ENCODE measurements around the gene PSMB7. TPM values are rescaled to one million over a fixed set of nuclear protein-coding genes. Genes with fewer than 3 reads are reported as not detected.

Gene PSMB7
- total RNA-seq, 2 experiments from 2014 or later = 69.3 to 71.7 TPM

DNA sequence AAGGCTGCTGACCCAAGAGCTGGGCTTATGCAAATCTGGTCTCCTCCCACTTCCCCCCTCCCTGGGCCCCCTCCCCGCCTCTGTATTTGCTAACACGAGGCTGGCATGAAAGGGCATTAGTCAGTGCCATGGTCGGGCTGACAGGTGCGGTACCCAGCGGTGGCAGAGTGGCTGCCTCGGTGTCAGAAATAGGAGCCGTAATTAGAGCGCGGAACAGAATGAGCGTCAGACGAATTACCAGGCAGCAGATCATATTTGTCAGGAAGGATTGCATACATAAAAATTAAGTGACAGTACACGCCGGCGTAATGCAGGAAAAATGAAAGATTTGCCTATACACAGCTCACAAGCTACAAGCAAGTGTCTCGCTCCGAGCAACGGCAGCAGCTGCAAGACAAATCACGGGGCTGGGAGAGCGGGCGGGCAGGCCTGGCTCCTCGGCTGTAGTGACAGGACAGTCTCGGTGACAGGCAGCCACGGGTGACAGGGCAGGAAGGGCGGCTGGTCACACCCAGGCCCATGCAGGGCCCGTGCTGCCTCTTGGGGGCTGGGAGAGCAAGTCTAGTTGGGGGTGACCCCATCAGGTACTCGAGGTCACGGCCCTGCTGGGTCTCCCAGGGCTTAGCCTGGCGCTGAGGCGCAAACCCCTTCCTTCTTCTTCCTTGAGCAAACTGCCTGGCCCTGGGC, 85.1 kb downstream of the PSMB7 start:
- Histone ChIP-seq H3K36me3 (ENCODE audit: insufficient read depth, low read length) (peaks cover 10% of the 10 kb centered on the region), H3K4me1 (ENCODE audit: insufficient read depth, low read length) (no peaks in the 10 kb centered on the region), H3K4me3 (ENCODE audit: low read length) (no peak overlapping the region), H3K9me3 (ENCODE audit: control insufficient read depth in 1 of 2, insufficient read depth in 1 of 2, low read length in 2 of 2) (no peaks in the 10 kb centered on the region), H3K27ac (ENCODE audit: low read depth in 1 of 2, low read length in 2 of 2) (no peak overlapping the region), H3K27me3 (ENCODE audit: control insufficient read depth in 1 of 2, insufficient read depth in 2 of 2, low read length in 2 of 2) (no peaks in the 10 kb centered on the region)
- Mint-ChIP-seq H3K27ac (no peak overlapping the region), H3K36me3 (ENCODE audit: low read depth) (no peaks in the 10 kb centered on the region), H3K4me3 (no peak overlapping the region), H3K9me3 (no peaks in the 10 kb centered on the region), H3K4me1 (ENCODE audit: low read depth) (no peaks in the 10 kb centered on the region), H3K27me3 (no peaks in the 10 kb centered on the region)
- DNase-seq (no peak), ATAC-seq (ENCODE audit: poor library complexity) (no peak)
- TF ChIP-seq, protein P1, sequence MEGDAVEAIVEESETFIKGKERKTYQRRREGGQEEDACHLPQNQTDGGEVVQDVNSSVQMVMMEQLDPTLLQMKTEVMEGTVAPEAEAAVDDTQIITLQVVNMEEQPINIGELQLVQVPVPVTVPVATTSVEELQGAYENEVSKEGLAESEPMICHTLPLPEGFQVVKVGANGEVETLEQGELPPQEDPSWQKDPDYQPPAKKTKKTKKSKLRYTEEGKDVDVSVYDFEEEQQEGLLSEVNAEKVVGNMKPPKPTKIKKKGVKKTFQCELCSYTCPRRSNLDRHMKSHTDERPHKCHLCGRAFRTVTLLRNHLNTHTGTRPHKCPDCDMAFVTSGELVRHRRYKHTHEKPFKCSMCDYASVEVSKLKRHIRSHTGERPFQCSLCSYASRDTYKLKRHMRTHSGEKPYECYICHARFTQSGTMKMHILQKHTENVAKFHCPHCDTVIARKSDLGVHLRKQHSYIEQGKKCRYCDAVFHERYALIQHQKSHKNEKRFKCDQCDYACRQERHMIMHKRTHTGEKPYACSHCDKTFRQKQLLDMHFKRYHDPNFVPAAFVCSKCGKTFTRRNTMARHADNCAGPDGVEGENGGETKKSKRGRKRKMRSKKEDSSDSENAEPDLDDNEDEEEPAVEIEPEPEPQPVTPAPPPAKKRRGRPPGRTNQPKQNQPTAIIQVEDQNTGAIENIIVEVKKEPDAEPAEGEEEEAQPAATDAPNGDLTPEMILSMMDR (IDR thresholded peaks at IDR 0.05) = no peak
- POLR2A ChIA-PET = no interaction called here
- CTCF ChIA-PET = no interaction called here
- intact Hi-C loops (cut with DNase I, micrococcal nuclease) = no loop called here

DNA sequence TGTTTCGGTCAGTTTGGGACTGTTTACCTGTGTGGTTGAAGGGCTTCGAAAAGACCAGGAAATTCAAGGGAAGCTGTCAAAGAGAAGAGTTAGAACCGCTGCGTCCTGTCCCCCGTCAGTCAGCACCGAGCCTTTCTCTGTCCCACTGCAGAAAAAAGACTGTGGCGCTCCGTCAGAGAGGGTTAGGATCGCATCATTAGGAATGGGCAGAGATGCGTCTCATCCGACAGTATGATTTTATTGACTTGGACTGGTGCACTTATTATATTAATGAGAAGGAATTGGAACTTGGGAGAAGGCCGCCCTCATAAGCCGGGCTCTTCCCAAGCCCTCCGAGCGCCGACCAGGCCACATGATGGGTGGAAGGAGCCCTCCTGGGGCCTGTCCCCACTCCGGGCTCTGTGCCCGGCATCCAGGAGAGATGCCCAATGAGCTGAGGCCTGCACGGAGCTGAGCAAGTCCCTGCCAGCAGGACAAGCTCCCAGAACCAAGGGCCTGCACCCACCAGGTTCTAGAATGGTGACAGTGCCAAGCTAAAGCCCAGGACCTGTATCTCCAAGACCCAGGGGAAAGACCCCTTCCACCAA, 85.9 kb downstream of the PSMB7 start:
- H3K27ac ChIP-seq (ENCODE audit: low read depth in 1 of 2, low read length in 2 of 2) = no peak overlapping the region
- ChIA-PET POLR2A (no interaction called here), CTCF (no interaction called here)
- ATAC-seq (ENCODE audit: poor library complexity) = no peak
- H3K27me3 ChIP-seq (ENCODE audit: control insufficient read depth in 1 of 2, insufficient read depth in 2 of 2, low read length in 2 of 2) = no peaks in the 10 kb centered on the region
- H3K36me3 ChIP-seq (ENCODE audit: insufficient read depth, low read length) = peaks cover 10% of the 10 kb centered on the region
- Mint-ChIP-seq H3K4me3 (no peak overlapping the region), H3K27ac (no peak overlapping the region), H3K27me3 (no peaks in the 10 kb centered on the region), H3K4me1 (ENCODE audit: low read depth) (no peaks in the 10 kb centered on the region), H3K36me3 (ENCODE audit: low read depth) (no peaks in the 10 kb centered on the region), H3K9me3 (no peaks in the 10 kb centered on the region)
- no peak overlapping the region for H3K4me3 ChIP-seq (ENCODE audit: low read length)
- H3K9me3 ChIP-seq (ENCODE audit: control insufficient read depth in 1 of 2, insufficient read depth in 1 of 2, low read length in 2 of 2) = no peaks in the 10 kb centered on the region
- DNase-seq = no peak
- TF ChIP-seq, protein P1 (IDR thresholded peaks at IDR 0.05) = no peak
- intact Hi-C loops (cut with DNase I, micrococcal nuclease) = no loop called here
- no peaks in the 10 kb centered on the region for H3K4me1 ChIP-seq (ENCODE audit: insufficient read depth, low read length)

DNA sequence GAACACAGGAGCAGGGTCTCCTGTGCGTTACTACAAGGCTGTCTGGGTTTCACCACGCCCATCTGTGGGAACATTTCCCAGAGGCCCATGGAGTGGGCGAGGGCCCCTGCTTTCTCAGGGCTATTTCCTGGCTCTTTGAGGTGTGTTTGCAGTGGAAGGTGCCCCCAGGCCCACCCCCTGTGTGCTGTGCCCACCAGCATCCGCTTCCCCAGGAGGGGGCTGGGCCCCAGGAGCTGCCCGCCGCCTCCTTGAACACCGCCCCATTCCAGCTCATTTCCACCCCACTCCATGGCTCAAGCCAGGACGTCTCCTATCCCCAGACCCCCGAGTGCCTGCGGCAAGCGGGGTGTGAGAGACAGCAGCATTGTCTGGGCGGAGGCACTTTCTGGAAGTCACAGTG, 87.0 kb downstream of the PSMB7 start:
- DNase-seq (no peak), ATAC-seq (ENCODE audit: poor library complexity) (no peak)
- CTCF ChIA-PET = interaction anchor here (1.1 kb wide), 1 partner anchor 59 kb away, joined by 4 read pairs; no protein-coding TSS in a partner anchor
- Mint-ChIP-seq H3K4me3 (no peak overlapping the region), H3K4me1 (ENCODE audit: low read depth) (no peaks in the 10 kb centered on the region), H3K27ac (no peak overlapping the region), H3K9me3 (no peaks in the 10 kb centered on the region), H3K36me3 (ENCODE audit: low read depth) (no peaks in the 10 kb centered on the region), H3K27me3 (no peaks in the 10 kb centered on the region)
- Histone ChIP-seq H3K9me3 (ENCODE audit: control insufficient read depth in 1 of 2, insufficient read depth in 1 of 2, low read length in 2 of 2) (no peaks in the 10 kb centered on the region), H3K4me3 (ENCODE audit: low read length) (no peak overlapping the region), H3K27me3 (ENCODE audit: control insufficient read depth in 1 of 2, insufficient read depth in 2 of 2, low read length in 2 of 2) (no peaks in the 10 kb centered on the region), H3K36me3 (ENCODE audit: insufficient read depth, low read length) (peaks cover 10% of the 10 kb centered on the region), H3K27ac (ENCODE audit: low read depth in 1 of 2, low read length in 2 of 2) (no peak overlapping the region), H3K4me1 (ENCODE audit: insufficient read depth, low read length) (no peaks in the 10 kb centered on the region)
- POLR2A ChIA-PET = no interaction called here
- intact Hi-C loops (cut with DNase I, micrococcal nuclease) = no loop called here
- TF ChIP-seq, protein P1 (IDR thresholded peaks at IDR 0.05) = no peak

Measured in CD4-positive, alpha-beta T cell (primary cell).